Glomerular visceral epithelial cell (primary cell): ENCODE results near the gene TMEM150B.

Source experiments
- DNase-seq: peaks from one replicate; pipeline ENCODE4 v3.0.0-alpha.2; 2016; ENCODE audit errors: extremely low spot score

TMEM150B gene

DNA sequence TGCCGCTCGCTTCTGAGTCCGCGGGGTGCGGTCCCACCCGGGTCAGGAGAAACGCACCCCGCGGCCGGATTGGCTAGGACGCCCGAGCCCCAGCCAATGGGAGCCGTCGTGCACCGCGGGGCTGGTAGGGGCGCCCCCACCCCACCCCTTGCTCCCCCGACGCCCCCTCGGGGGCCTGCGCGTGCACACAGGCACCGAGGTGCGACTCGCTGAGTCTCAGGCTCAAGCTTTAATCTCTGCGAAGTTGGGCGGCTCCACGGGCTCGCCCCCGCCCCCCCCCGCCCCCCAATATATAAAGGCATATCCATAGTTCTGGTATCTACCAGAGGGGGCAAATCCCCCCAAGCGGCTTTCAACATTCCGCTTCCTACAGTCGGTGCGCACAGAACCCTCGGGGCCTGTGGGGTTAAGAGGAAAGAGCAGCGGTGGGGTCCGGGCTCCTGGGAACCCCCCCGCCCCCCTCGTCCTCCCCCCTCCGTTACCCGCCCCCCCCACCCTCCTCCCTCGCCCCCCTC lies 29.6 kb upstream of the TMEM150B start, which contains the start of gene COX6B2:
TSS of gene COX6B2 (minus strand) at position 22 of the 515 bp plus-strand sequence. CDS start 198 bp downstream, outside the sequence.
- no peak for DNase-seq

DNA sequence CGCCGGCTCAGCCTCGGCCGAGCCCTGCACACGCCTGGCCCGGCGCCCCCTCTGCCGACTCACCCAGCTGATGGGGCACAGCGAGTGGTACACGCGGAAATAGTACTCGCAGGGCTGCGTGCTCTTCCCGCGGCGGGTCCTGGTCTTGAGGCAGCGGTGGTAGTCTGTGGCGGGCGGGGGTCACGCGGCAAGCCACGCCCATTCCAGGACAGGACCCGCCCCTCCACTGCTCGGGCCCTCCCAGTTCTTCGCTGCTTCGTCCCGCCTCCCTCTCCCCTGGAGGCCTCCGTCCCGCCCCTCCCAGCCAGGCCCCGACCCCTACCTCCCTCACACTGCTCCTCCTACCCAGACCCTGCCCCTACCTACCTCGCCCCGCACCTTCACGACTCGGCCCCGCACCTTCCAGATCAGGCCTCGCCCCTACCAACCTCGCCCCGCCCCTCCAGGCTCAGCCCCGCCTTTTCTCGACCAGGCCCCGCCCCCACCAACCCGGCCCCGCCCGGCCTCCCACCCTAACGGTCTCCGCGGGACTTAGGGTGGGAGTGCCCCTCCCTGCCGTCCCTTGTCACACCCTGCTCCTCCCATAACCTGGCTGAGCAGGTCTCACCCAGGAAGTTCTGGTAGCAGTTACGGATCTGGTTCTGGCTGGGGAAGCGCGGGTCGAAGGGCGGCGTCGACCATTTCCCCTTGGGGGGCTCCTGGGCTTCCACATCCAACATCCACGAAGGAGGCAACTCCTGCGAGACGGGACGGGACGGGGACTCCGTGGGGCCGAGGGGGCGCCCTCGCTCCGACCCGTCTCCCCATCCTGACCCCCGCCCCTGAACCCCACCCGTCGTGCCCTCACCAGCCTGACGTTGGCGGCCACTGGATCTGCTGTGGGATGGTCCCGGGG lies 28.9 kb upstream of the TMEM150B start:
- DNase-seq = peak; percentile 66

DNA sequence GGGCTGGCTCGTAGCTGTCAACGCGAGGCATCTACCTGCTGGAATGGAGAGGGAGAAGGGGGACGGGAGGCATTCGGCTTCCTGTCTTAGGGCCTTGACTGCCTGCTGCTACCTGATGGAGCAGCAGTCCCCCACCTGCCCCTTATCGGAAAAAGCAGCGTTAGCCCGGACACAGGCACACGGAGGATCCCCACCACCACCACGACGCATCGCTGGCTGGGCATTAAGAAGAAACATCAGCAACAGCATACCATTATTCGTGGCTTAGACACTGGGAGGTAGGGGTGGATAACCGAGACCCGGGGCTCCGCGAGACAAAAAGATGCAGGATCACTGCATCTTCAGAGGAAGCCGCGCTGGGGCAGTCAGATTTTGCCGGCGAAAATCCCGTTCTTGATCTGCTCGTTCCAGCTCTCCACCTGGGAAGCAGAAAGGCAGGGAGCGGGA lies 28.2 kb upstream of the TMEM150B start:
- no peak for DNase-seq

DNA sequence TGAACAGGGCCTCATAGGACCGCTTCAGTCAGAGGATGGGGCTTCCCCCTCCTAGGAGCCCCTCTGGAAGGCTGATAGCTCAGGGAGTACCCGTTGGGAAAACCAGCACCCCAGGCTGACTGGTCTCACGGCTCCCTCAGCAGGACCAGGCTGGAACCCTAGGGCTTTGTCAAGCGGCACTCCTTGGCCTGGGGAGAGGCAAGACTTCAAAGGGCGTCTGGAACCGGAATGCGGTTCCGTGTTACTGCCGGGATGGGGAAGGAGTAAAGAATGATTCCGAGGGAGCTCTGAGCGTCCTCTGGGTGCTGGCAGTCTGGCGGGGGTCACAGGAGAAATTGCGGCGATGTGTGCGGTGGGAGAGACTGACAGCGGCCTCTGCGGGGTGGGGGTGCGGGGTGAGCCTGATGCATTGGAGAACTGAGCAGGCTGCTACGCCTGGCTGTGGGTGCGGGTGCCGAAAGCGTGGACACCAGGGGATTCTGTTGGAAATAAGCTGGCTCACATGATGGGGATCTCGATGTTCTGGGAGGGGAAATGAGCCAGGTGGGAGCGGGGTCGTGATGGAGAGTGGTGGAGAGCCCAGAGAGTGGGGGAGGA lies 27.5 kb upstream of the TMEM150B start:
- DNase-seq = no peak

DNA sequence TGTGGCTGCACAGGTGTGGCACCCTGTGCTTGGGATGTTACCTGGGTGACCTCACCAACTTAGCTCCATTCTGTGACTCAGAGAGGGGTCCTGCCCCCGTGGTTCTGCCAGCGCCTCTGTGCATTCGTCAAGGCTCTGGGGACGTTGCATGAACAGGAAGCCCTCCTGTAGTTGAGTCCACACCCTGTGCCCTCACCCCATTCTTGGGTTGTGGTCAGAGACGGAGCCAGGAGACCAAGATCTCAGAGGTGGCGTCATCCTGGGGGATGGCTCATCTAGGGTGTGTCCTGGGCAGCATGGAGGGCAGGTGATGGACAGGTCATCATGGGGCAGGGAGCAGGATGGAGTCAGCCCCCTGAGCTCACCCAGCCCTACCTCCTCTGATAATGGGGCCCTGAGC lies 26.9 kb upstream of the TMEM150B start:
- no peak for DNase-seq

DNA sequence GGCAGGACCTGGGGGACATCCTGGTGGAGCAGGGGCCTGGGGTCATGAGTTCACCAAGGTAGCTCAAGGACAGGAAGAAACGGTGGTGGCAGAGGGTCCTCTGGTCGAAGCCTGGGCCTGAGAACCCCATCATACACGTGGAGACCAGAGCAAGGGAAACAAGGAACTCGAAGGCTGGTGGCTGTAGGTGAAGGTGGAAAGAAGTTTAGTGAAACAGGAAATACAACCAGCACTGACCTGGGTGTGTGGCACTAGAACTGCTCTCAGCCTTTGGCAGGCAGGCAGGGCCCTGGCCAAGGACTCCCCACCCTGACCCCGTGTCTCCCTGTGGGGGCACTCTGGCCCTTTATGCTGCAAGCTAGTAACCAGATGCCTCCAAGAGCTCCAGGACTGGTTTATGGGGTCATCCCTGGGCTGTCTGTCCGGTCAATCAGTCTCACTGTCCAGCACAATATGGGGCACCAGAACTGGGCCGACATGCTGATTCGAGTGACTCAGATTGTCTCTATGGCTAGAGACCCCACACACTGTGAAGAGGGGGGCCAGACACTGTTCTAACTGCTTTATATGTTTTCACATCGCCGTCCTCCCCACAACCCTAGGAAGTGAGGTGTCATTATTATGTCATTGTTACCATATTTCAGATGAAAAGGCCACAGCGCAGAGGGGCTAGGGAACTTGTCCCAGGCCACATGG lies 25.6 kb upstream of the TMEM150B start:
- DNase-seq = no peak

DNA sequence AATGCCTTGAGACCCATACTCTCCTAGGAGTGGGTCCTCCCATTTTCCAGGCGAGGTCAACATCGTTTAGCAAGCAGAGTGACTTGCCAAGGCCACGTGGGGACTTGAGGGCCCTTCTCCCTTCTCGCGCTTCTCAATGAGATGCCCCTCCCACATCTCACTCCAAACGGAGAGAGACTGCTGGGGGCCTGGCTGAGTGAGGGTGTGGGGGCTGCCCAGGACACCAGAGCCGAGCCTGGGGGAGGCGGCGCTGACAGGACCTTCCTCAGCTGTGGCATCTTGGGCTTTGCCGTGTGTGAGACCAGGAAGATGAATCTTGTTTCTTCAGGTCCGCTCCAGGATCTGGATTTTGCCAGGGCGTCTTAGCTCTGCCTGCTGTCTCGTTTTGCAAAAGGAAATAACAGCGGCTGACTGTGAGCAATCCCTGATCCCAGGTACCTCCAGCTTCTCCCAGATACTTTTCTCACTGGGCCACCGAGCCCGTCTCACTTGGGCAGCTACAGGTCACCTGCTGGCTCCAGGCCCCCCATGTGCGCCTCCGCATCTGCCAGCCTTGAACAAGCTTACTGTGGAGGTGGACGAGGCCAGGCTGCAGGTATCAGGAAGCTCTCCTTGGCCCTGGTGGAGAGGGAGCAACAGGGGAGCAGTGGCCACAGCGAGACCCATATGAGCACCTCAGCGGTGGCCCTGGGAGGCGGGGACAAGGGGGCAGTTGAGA lies 23.3 kb upstream of the TMEM150B start:
- no peak for DNase-seq

DNA sequence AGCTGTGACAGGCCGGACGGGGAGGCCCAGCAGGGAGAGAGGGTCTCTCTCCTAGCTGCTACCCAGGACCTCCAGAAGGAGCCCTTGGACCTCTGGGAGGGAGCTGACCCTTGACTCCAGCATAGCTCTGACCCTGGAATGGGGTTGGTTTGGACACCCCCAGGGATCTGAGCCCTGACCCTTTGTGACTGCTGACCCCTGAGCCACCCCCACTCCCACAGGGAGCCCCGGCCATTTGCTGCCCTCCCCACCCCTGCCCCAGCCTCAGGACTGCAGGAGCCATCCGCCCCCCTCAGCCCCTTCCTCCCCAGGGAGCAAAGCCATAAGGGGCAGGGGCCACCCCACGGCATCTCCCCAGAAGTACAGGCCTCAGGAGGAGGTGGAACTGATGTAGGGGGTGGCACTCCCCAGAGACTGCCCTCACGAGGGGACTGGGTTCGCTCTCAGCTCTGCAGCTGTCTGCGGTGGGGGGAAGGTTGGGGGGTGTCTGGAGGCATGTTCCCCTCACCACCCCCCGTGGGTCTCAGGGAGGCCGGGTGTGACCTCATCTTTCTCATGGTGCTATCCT lies 22.4 kb upstream of the TMEM150B start:
- DNase-seq = no peak

DNA sequence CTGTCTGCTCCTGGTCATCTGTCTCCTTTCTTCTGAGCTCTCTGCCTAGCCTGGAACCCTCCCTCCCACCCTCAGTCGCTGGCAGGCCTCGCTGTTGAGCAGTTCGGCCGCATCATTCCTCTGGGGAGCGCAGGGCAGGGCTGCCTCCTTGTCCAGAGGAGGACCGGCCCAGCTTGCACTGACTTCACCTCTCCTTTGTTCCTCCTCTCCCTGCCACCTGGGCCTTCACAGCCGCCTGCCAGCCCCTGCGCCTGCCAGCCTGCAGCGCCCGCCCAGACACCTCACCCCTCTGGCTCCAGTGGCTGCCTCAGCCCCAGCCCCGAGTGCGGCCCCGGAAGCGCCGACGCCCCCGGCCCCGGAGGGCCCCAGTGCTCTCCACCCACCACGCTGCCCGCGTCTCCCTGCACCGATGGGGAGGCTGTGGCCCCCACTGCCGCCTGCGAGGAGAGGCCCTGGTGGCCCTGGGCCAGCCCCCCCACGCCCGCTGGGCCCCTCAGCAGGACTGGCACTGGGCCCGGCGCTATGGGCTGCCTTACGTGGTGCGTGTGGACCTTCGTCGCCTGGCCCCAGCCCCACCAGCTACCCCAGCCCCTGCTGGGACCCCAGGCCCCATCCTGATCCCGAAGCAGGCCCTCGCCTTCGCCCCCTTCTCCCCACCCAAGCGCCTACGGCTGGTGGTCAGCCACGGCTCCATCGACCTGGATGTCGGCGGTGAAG lies 21.7 kb upstream of the TMEM150B start:
- no peak for DNase-seq

DNA sequence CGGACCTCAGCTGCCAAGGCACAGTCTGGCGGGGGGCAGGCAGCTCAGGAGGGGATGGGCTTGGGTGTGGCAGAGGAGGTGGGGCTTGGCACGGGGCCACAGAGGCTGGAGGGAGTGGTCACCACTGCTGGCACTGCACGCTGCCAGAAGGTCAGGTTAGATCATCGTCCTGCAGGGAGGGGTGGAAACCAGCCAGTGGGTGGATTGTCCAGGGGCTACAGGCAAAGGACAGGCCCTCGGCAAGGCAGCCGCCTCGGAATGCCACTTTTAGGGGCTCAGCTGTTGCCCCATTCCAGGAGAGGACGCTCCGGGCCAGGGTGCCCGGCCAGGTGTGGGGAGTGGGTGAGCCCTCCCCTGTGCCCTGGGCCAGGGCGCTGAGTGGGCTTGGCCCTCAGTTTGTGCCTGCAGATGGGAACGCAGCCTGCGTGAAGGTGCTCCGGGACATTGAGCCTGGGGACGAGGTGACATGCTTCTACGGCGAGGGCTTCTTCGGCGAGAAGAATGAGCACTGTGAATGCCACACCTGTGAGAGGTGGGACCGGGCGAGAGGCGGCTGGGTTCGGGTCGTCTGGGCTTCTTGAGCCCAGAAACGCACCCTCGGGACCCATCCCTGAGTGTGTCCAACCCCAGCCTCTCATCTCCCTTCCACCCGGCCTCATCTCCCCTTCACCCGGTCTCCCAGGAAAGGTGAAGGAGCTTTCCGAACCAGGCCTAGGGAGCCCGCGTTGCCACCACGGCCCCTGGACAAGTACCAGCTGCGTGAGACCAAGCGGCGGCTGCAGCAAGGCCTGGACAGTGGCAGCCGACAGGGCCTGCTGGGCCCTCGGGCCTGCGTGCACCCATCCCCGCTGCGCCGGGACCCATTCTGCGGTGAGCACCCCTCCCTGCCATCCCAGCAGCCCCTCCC lies 20.9 kb upstream of the TMEM150B start:
- peak; percentile 46 for DNase-seq

DNA sequence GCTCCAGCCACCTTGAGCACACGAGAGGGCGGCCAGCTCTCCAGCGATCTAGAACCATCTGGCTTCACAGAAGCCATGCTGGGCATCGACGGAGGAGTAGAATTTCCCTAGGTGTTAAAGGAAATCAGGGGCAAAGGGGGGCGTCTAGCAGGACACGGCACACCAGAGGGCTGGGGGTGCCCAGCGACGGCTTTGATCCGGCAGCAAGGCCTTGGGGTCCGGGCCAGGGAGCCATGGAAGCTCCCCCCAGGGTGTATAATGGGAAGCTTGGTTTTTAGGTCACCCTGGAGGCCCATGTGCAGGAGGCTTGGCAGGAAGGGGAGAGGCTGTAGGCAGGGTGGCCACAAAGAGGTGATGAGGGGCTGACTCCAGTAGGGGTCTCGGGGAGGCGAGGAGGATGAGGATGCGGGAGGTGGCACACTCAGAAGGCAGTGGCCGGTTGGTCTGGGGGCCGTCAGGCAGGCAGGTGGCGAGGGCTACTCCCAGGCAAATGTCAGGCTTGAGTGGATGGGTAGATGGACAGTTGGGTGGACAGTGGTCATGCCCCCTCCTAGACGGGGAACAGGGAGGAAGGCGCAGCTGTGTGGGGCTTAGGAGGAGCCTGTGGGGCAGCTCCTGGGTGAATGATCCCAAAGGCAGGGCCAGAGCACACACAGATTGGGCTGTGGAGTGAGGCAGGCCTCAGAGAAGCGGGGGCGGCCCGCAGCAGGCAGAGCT lies 20.1 kb upstream of the TMEM150B start:
- no peak for DNase-seq

DNA sequence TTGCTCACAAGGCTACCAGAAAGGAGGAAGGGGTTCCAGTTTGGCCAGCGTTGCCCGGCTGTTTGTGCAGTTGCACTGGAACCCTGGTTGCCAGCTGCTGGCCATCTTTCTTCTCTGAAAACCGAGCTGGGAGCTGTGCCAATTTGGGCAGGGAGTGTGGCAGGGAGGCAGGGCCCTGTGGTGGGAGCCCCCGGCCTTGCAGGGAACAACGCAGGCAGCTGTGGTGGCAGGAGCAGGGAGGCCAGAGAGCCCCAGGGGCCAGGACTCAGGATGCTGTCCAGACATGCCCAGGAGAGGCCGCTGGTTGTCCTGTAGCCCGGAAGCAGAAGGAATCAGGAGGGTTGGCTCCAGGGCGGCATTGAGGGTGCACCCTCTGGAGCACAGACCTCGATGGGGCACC lies 19.3 kb upstream of the TMEM150B start:
- DNase-seq = peak; percentile 50

DNA sequence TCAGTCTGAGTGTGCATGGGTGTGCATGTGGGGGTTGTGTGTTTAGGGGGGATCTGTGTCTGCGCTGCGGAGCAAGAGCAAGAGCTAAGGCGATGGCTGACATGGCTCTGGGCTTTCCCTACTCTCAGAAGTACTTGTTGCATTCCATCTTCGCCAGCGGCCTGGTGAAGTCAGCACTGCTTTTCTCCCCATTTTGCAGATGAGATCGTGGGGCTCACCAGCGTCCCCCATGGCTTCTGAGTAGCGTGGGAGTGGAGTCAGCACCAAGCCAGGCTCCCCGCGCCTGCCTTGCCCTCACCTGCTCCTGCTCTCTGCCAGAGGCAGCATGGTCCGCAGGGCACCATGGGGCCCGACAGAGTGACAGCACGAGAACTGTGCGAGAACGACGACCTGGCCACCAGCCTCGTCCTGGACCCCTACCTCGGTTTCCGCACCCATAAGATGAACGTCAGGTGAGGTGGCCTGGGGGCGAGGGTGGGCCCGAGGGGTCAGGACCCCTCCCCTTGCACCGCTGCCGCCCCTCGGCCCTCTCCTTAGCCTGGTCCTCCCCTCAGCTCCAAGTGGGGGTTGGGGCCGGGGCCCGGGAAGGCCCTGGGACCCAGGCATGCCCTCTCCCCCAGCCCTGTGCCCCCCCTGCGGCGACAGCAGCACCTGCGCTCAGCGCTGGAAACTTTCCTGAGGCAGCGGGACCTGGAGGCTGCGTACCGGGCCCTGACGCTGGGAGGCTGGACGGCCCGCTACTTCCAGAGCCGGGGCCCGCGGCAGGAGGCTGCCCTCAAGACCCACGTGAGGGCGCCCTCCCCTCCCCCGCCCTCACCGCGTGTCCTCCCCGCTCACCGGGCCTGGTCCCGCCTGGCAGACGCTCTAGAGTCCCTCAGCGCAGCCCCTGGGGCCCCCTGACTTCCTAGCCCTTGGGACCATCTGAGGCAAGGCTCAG lies 16.7 kb upstream of the TMEM150B start:
- DNase-seq = no peak

DNA sequence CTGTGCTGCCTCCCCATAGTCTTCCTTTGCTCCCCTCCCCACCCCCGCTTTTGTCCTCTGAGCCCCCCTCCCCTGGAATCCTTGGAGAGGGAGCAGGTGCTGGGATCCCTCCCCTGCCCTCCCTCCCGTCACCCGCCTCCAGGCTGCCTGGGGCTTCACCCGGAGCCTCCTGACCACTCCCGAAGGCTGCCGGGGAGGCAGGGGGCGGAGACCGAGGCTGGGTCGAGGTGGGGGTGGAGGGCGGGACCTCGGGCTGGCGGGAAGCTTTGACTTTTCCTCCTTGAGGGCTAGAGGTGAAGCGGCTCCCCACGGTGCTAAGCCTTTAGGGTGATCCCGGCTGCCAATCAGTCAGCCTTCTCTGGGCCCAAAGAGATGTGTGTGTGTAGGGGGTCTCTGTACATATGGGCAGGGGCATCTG lies 16.0 kb upstream of the TMEM150B start:
- DNase-seq = peak; percentile 76

DNA sequence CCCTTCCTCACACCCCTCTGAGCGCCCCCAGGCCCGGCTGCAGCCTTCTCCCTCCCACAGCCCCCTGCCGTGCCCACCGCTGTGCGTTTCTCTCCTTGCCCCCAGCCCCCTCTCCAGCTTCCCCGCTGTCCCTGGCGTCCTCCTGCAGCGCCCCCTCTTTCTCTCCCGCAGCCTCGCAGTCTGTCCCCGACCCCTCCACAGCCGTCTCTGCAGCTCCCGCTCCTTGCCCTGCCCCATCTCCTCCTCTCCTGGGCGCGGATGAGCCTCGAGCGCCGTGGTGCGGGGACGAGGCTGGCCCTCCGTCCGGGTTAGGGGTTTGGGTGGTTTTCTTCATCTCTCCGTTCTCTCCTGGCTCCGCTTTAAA lies 15.6 kb upstream of the TMEM150B start:
- DNase-seq = no peak

DNA sequence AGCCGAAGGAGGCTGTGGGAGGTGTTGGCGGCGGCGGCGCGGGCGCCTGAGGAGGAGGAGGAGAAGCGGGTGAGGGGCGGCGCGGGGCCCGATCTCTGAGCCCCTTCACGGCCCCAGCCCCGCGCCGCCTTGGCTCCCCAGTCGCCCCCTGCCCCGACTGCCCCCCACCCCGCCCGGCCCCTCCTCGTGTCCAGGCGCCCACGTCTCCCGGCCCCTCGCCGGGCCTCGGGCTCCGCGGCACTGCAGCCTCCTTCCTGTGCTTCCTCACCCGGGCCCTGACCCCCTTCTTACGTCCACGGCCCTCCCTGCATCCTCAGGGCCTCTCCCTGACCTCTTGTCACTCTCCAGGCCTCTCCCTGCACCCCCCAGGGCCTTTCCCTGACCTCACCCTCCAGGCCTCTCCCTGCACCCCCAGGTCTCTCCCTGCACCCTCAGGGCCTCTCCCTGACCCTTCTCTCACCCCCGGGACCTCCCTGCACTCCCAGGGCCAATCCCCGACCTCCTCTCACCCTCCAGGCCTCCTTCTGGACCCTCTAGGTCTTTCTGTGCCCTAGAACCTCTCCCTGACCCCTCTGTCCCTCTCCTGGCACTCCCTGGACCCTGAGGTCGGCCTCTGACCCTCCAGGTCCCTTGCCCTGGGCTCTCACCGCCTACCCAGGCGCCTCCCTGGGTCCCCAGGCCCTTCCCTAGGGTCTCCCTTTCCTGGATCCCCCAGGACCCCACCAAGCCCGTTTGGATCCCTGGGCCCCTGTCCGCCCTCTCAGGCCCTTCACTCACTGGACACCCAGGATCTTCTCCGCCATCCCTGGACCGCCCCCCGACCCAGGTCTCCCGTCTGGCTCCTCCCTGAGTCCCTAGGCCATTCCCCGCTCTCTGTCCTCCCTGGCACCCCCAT lies 15.0 kb upstream of the TMEM150B start:
- no peak for DNase-seq
